K562 (cell line): ENCODE measurements around the gene WIPF2. TPM values are rescaled to one million over a fixed set of nuclear protein-coding genes. Genes with fewer than 3 reads are reported as not detected.

Experiments
- ATAC-seq: fragments of 200-7000 bp; cut with Tn5 transposase; 3 replicates; pipeline ENCODE4 v1.9.1; 2020; ENCODE audit warnings: moderate library complexity
- BruUV-seq: library from RNA; stranded (reverse); fragments of 400-500 nt; replicated peaks from 2 replicates; lab custom pipeline; 2021; lab: Mats Ljungman, UMichigan
- CTCF ChIA-PET: fragments of 300-600 bp; formaldehyde crosslinking; extraction: SDS; loops from one replicate; lab custom pipeline; 2021; ENCODE audit warnings: low intra/inter-chr PET ratio; lab: Yijun Ruan, JAX
- POLR2A ChIA-PET: fragments of 300-600, 350-650 bp; sonication (Branson Sonifier 250); formaldehyde crosslinking; extraction: SDS; loops from one replicate; lab custom pipeline; 2021; ENCODE audit warnings: antibody characterized with exemption, inconsistent platforms; lab: Yijun Ruan, JAX
- DNase-seq, 4 experiments: peaks; one replicate each; pipeline versions ENCODE4 v3.0.0 to v3.0.0-alpha.2; 2011 to 2018; ENCODE audit warnings: low spot score in 3 of 4, mixed read lengths in 3 of 4; ENCODE audit errors: extremely low read depth in 1 of 4
- FAIRE-seq: peaks from 2 replicates; lab custom pipeline; 2011; peaks lifted over from hg19 to GRCh38; lab: Jason Lieb, UNC
- H2AFZ ChIP-seq: 2 replicates; pipeline ENCODE4 v1.6.0; 2011; ENCODE audit warnings: low read depth, low read length, control low read depth, inconsistent platforms
- H3K27ac ChIP-seq: fragments of 200-600 bp; 3 replicates; pipeline ENCODE4 v1.8.0; 2011; ENCODE audit warnings: low read depth, mild to moderate bottlenecking, control low read depth, inconsistent platforms, low read length, moderate library complexity, mixed read lengths; ENCODE audit errors: extremely low read depth
- H3K27me3 ChIP-seq, 2 experiments: fragments of 300-600 bp in 1 of 2; 2 replicates in 1 of 2; 3 replicates in 1 of 2; pipeline versions ENCODE4 v1.6.0 to v1.8.0; 2011; ENCODE audit warnings: inconsistent platforms in 2 of 2, low read length in 2 of 2, mild to moderate bottlenecking in 1 of 2, mixed read lengths in 1 of 2, moderate library complexity in 1 of 2; ENCODE audit not compliant: control insufficient read depth in 2 of 2, insufficient read depth in 2 of 2
- H3K36me3 ChIP-seq: fragments of 300-600 bp; 3 replicates; pipeline ENCODE4 v1.8.0; 2011; ENCODE audit warnings: mild to moderate bottlenecking, low read length, inconsistent platforms; ENCODE audit not compliant: control insufficient read depth, insufficient read depth
- H3K4me1 ChIP-seq, 2 experiments: fragments of 200-600 bp in 1 of 2; replicated peaks in 1 of 2; 2 replicates in 1 of 2; 3 replicates in 1 of 2; pipeline versions ENCODE4 v1.5.1 to v1.8.0; 2011; ENCODE audit warnings: inconsistent platforms in 2 of 2, low read length in 2 of 2, mild to moderate bottlenecking in 1 of 2, mixed read lengths in 1 of 2, moderate library complexity in 1 of 2; ENCODE audit not compliant: control insufficient read depth in 2 of 2, insufficient read depth in 2 of 2
- H3K4me2 ChIP-seq: 2 replicates; pipeline ENCODE4 v1.6.1; 2011; ENCODE audit warnings: low read length, control low read depth, inconsistent platforms, mixed read lengths; ENCODE audit not compliant: insufficient read depth
- H3K4me3 ChIP-seq: fragments of 200-600 bp; sonication (generic), shearing (Covaris generic); 2 replicates; pipeline ENCODE4 v1.5.1; 2016; ENCODE audit warnings: control low read depth, inconsistent platforms
- H3K79me2 ChIP-seq: fragments of 200-600 bp; 3 replicates; pipeline ENCODE4 v1.8.0; 2011; ENCODE audit warnings: low read length, inconsistent platforms; ENCODE audit not compliant: control insufficient read depth, insufficient read depth
- H3K9ac ChIP-seq, 2 experiments: 2 replicates each; pipeline versions ENCODE4 v1.6.0 to v1.6.1; 2011; ENCODE audit warnings: low read depth in 2 of 2, low read length in 2 of 2, control low read depth in 1 of 2, inconsistent platforms in 1 of 2, mild to moderate bottlenecking in 1 of 2, mixed read lengths in 1 of 2; ENCODE audit not compliant: insufficient read depth in 1 of 2
- H3K9me1 ChIP-seq: one replicate; pipeline ENCODE4 v1.6.0; 2011; ENCODE audit warnings: inconsistent platforms, mild to moderate bottlenecking, low read length, moderate library complexity; ENCODE audit not compliant: control insufficient read depth, insufficient read depth
- H3K9me3 ChIP-seq: replicated peaks from 2 replicates; pipeline ENCODE4 v1.5.1; 2011; ENCODE audit warnings: low read depth, low read length, inconsistent platforms; ENCODE audit not compliant: control insufficient read depth, insufficient read depth
- H4K20me1 ChIP-seq: replicated peaks from 2 replicates; pipeline ENCODE4 v1.6.1; 2011; ENCODE audit warnings: low read length, inconsistent platforms, mixed read lengths; ENCODE audit not compliant: control insufficient read depth, insufficient read depth
- ARHGAP35 ChIP-seq: fragments of 450-650 bp; IDR thresholded peaks from 2 replicates; pipeline ENCODE4 v1.6.1; 2018; ENCODE audit not compliant: partially characterized antibody
- CBX1 ChIP-seq: sonication (generic); IDR thresholded peaks from 2 replicates; pipeline ENCODE4 v1.6.1; 2016; ENCODE audit warnings: antibody characterized with exemption, low read depth, mild to moderate bottlenecking
- CCAR2 ChIP-seq: fragments of 200-400 bp; formaldehyde crosslinking; IDR thresholded peaks from 2 replicates; pipeline ENCODE4 v1.6.1; 2017; ENCODE audit warnings: mild to moderate bottlenecking, low read depth, low read length
- CREB5 ChIP-seq: fragments of 250-450 bp; sonication (Bioruptor Pico); IDR thresholded peaks from 2 replicates; pipeline ENCODE4 v1.5.0; 2020; ENCODE audit warnings: mild to moderate bottlenecking
- ETV5 ChIP-seq: sonication (generic); formaldehyde crosslinking; IDR thresholded peaks from 2 replicates; pipeline ENCODE4 v1.4.0; 2020; ENCODE audit warnings: low read depth, mild to moderate bottlenecking, missing genetic modification reagents
- HNRNPK ChIP-seq: fragments of 200-400 bp; formaldehyde crosslinking; IDR thresholded peaks from one replicate; pipeline ENCODE4 v1.6.1; 2018; ENCODE audit warnings: mild to moderate bottlenecking, low read depth, low read length; ENCODE audit not compliant: poor library complexity, severe bottlenecking
- LARP7 ChIP-seq: fragments of 450-650 bp; IDR thresholded peaks from 2 replicates; pipeline ENCODE4 v1.6.1; 2016
- MCM7 ChIP-seq, 2 experiments: fragments of 450-650 bp; IDR thresholded peaks; 2 replicates each; pipeline ENCODE4 v1.6.1; 2016 to 2018
- MTF1 ChIP-seq: fragments of 250-450 bp; sonication (Bioruptor Pico); IDR thresholded peaks from 2 replicates; pipeline ENCODE4 v1.9.0; 2021; ENCODE audit warnings: moderate library complexity, mild to moderate bottlenecking, inconsistent platforms, borderline replicate concordance
- NCOA4 ChIP-seq: fragments of 450-650 bp; IDR thresholded peaks from 2 replicates; pipeline ENCODE4 v1.6.1; 2018; ENCODE audit warnings: mild to moderate bottlenecking; ENCODE audit not compliant: partially characterized antibody
- NFE2 ChIP-seq: IDR thresholded peaks from 2 replicates; pipeline ENCODE4 v1.6.1; 2014; ENCODE audit warnings: antibody characterized with exemption, low read depth
- NR1H2 ChIP-seq: sonication (generic); formaldehyde crosslinking; IDR thresholded peaks from 2 replicates; pipeline ENCODE4 v1.4.0; 2020; ENCODE audit warnings: mild to moderate bottlenecking, missing genetic modification reagents
- PPARD ChIP-seq: fragments of 250-450 bp; sonication (Bioruptor Pico); IDR thresholded peaks from 2 replicates; pipeline ENCODE4 v1.8.0; 2022; ENCODE audit warnings: inconsistent platforms, mild to moderate bottlenecking, moderate library complexity
- PREB ChIP-seq: sonication (generic); formaldehyde crosslinking; IDR thresholded peaks from 2 replicates; pipeline ENCODE4 v1.8.1; 2023; ENCODE audit warnings: mild to moderate bottlenecking, missing genetic modification reagents
- PURB ChIP-seq: sonication (generic); formaldehyde crosslinking; IDR thresholded peaks from 2 replicates; pipeline ENCODE4 v1.9.0; 2021; ENCODE audit warnings: low read depth, mild to moderate bottlenecking, missing genetic modification reagents
- SNIP1 ChIP-seq: fragments of 450-650 bp; IDR thresholded peaks from 2 replicates; pipeline ENCODE4 v1.7.1; 2017; ENCODE audit warnings: low read depth, mild to moderate bottlenecking
- ZFP36 ChIP-seq: fragments of 150-350 bp; IDR thresholded peaks from 2 replicates; pipeline ENCODE4 v1.6.1; 2018; ENCODE audit warnings: low read length, low read depth; ENCODE audit not compliant: partially characterized antibody
- ZNF408 ChIP-seq: fragments of 250-450 bp; sonication (Bioruptor Pico); IDR thresholded peaks from 2 replicates; pipeline ENCODE4 v1.4.0; 2020; ENCODE audit warnings: low read depth, mild to moderate bottlenecking, moderate library complexity
- ZNF436 ChIP-seq: fragments of 250-450, 450-650 bp; sonication (Bioruptor Pico); formaldehyde crosslinking; IDR thresholded peaks from 2 replicates; pipeline ENCODE4 v1.7.0; 2020; ENCODE audit warnings: mild to moderate bottlenecking
- WGBS: fragments of 100-300 bp; shearing (Covaris generic); methylation state at CpG from one replicate; pipeline ENCODE4 v1.1.6; 2016; ENCODE audit warnings: low coverage, mixed read lengths; ENCODE audit not compliant: insufficient coverage; ENCODE audit errors: missing lambda C conversion rate; 5-methylcytosine and 5-hydroxymethylcytosine counted together
- in situ Hi-C: fragments of 300-500 bp; cut with MboI; formaldehyde crosslinking; loops from 4 replicates; pipeline ENCODE4 v1.15.0; 2018; ENCODE audit warnings: inconsistent platforms, mixed read lengths
- intact Hi-C: fragments of 100-400 bp; cut with micrococcal nuclease; formaldehyde crosslinking; loops from 2 replicates; pipeline ENCODE4 v1.14.2; 2022
- polyA plus RNA-seq, 8 experiments: library from polyadenylated mRNA; depleted of rRNA in 4 of 8; stranded (reverse) in 5 of 8; unstranded in 3 of 8; fragments of >200 nt; fragmentation: Nextera tagmentation in 2 of 8; fragmentation: Illumina TruSeq in 1 of 8; extraction: Ambion mirVana in 2 of 8; extraction: Trizol in 1 of 8; gene quantifications; 2 replicates each; pipeline versions ENCODE4 v1.2.1 to v1.2.3, GENCODE V29; 2011 to 2014; ENCODE audit warnings: inconsistent platforms in 1 of 8, missing spikeins in 1 of 8
- total RNA-seq, 7 experiments: library from RNA; depleted of rRNA in 6 of 7; stranded (reverse); fragments of >200 nt in 6 of 7; fragmentation: Illumina TruSeq in 2 of 7; extraction: Trizol in 2 of 7; gene quantifications; 2 replicates each; pipeline versions ENCODE4 v1.2.1 to v1.2.3, GENCODE V29; 2011 to 2021; ENCODE audit warnings: low replicate concordance in 1 of 7
- TF ChIP-seq, protein P1 (sequence below): fragments of 450-650 bp; IDR thresholded peaks from 2 replicates; pipeline ENCODE4 v1.6.1; 2016

Gene WIPF2
- total and polyA plus RNA-seq, 9 of the 15 experiments (the other 6 are each of a cell fraction or from before 2014, with no cell fraction given) = 3.6 to 15.0 (median 5.3) TPM

- H3K9me1 ChIP-seq = no peaks in the 10 kb centered on the region
- H3K9me3 ChIP-seq = no peaks in the 10 kb centered on the region
- no peak overlapping the region for H3K4me2 ChIP-seq
- H3K4me1 ChIP-seq = peaks cover 40 to 52% of the 10 kb centered on the region in 2 experiments
- H3K4me3 ChIP-seq = no peak overlapping the region
- POLR2A ChIA-PET = no interaction called here
- intact Hi-C loops (no loop called here), in situ Hi-C loops (no loop called here)
- WGBS = 52% methylated on average over 5 of the region's 7 CpGs
- TF ChIP-seq CBX1 (no peak), LARP7 (no peak), MTF1 (CRISPR knock-in tag) (no peak), ETV5 (no peak), CCAR2 (no peak), HNRNPK (no peak), PPARD (CRISPR knock-in tag) (no peak), NFE2 (no peak), NR1H2 (CRISPR knock-in tag) (no peak), PREB (CRISPR knock-in tag) (no peak), PURB (CRISPR knock-in tag) (no peak), NCOA4 (no peak), ZNF408 (CRISPR knock-in tag) (no peak), ZNF436 (CRISPR knock-in tag) (no peak), SNIP1 (no peak), ARHGAP35 (no peak), CREB5 (CRISPR knock-in tag) (no peak), ZFP36 (no peak), MCM7 (IDR thresholded peaks at IDR 0.05) (no peak)
- TF ChIP-seq, protein P1, sequence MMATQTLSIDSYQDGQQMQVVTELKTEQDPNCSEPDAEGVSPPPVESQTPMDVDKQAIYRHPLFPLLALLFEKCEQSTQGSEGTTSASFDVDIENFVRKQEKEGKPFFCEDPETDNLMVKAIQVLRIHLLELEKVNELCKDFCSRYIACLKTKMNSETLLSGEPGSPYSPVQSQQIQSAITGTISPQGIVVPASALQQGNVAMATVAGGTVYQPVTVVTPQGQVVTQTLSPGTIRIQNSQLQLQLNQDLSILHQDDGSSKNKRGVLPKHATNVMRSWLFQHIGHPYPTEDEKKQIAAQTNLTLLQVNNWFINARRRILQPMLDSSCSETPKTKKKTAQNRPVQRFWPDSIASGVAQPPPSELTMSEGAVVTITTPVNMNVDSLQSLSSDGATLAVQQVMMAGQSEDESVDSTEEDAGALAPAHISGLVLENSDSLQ = no peak
- peaks cover 9% of the 10 kb centered on the region for H3K79me2 ChIP-seq
- ATAC-seq = no peak
- CTCF ChIA-PET = no interaction called here
- no peaks in the 10 kb centered on the region for H3K36me3 ChIP-seq
- DNase-seq = no peak
- H4K20me1 ChIP-seq = no peaks in the 10 kb centered on the region
- no peak for FAIRE-seq
- H3K27ac ChIP-seq = no peak overlapping the region
- no TSS peak for BruUV-seq
- H2AFZ ChIP-seq = no peak overlapping the region
- H3K9ac ChIP-seq = no peak overlapping the region
- H3K27me3 ChIP-seq = no peaks in the 10 kb centered on the region
Measured at GRCh38 chr17:40313668-40314583, 94.8 kb downstream of the WIPF2 start.
